Vagina (tissue), 2 donors: Measurements from ENCODE around the gene NTM. TPM values are rescaled to one million over a fixed set of nuclear protein-coding genes. Genes with fewer than 3 reads are reported as not detected.

ENCODE experiments used
- DNase-seq, 2 donors: peaks; one replicate each; pipeline ENCODE4 v3.0.0-alpha.2; 2017; ENCODE audit errors: extremely low spot score in 2 of 2
- H3K27ac ChIP-seq: fragments of 200-600 bp; sonication (generic); one replicate; pipeline ENCODE4 v1.5.1; 2019
- H3K27me3 ChIP-seq: fragments of 200-600 bp; sonication (generic); one replicate; pipeline ENCODE4 v1.5.1; 2019
- H3K36me3 ChIP-seq, 2 donors: fragments of 200-600 bp; sonication (generic); one replicate each; pipeline ENCODE4 v1.5.1; 2017 to 2019
- H3K4me1 ChIP-seq: fragments of 200-600 bp; sonication (generic); one replicate; pipeline ENCODE4 v1.5.1; 2019
- H3K4me3 ChIP-seq, 2 donors: fragments of 200-600 bp; sonication (generic); 1 replicate in 1 of 2; 2 replicates in 1 of 2; pipeline ENCODE4 v1.5.1; 2016 to 2019
- H3K9me3 ChIP-seq: fragments of 200-600 bp; sonication (generic); one replicate; pipeline ENCODE4 v1.5.1; 2019
- CTCF ChIP-seq, 3 experiments: fragments of 450-650 bp in 2 of 3; fragments of 200-600 bp in 1 of 3; sonication (generic) in 1 of 3; IDR thresholded peaks; one replicate each; pipeline ENCODE4 v1.5.1; 2017 to 2019; ENCODE audit warnings: antibody characterized with exemption in 3 of 3, mild to moderate bottlenecking in 2 of 3, moderate library complexity in 2 of 3
- POLR2A ChIP-seq, 2 donors: fragments of 450-650 bp; IDR thresholded peaks; one replicate each; pipeline ENCODE4 v1.6.1; 2017; ENCODE audit warnings: antibody characterized with exemption in 2 of 2, mild to moderate bottlenecking in 2 of 2, moderate library complexity in 2 of 2
- POLR2AphosphoS5 ChIP-seq, 2 donors: sonication (generic); formaldehyde crosslinking; IDR thresholded peaks; one replicate each; pipeline ENCODE4 v1.9.0; 2017; ENCODE audit warnings: antibody characterized with exemption in 2 of 2, mild to moderate bottlenecking in 2 of 2, low read depth in 1 of 2; ENCODE audit not compliant: insufficient read depth in 1 of 2
- intact Hi-C: fragments of 100-400 bp; cut with DNase I; formaldehyde crosslinking; loops from one replicate; pipeline ENCODE4 v1.15.1; 2023
- total RNA-seq: library from RNA; depleted of rRNA; stranded (reverse); fragments of >200 nt; gene quantifications from one replicate; pipeline ENCODE4 v1.2.3, GENCODE V29; 2016

Gene NTM
- total RNA-seq, 1 donor from 2014 or later, result 4.2 TPM

- Histone ChIP-seq H3K36me3 (no peaks in the 10 kb centered on the region), H3K27me3 (no peaks in the 10 kb centered on the region), H3K4me1 (peaks cover 5% of the 10 kb centered on the region), H3K4me3 (no peak overlapping the region), H3K27ac (no peak overlapping the region), H3K9me3 (no peaks in the 10 kb centered on the region)
- intact Hi-C loops, result no loop called here
- DNase-seq, result peak; percentile 64 to 89
- no peak for TF ChIP-seq POLR2AphosphoS5 (IDR thresholded peaks at IDR 0.05; ENCODE audit: insufficient read depth in 1 of 2, low read depth in 1 of 2)
- no peak for TF ChIP-seq CTCF (IDR thresholded peaks at IDR 0.05)
- TF ChIP-seq POLR2A (IDR thresholded peaks at IDR 0.05), result no peak
Observed at GRCh38 chr11:131686836-131687235, 316.4 kb downstream of the NTM start.

- no peaks in the 10 kb centered on the region for H3K36me3 ChIP-seq
- peak; percentile 79 for DNase-seq
- no peak overlapping the region for H3K4me3 ChIP-seq
- no peaks in the 10 kb centered on the region for H3K9me3 ChIP-seq
- no peaks in the 10 kb centered on the region for H3K27me3 ChIP-seq
- no peak for TF ChIP-seq POLR2AphosphoS5 (IDR thresholded peaks at IDR 0.05; ENCODE audit: insufficient read depth in 1 of 2, low read depth in 1 of 2)
- TF ChIP-seq POLR2A (IDR thresholded peaks at IDR 0.05), result no peak
- no peak for TF ChIP-seq CTCF (IDR thresholded peaks at IDR 0.05)
- peaks cover 5% of the 10 kb centered on the region for H3K4me1 ChIP-seq
- H3K27ac ChIP-seq, result no peak overlapping the region
- intact Hi-C loops, result no loop called here
Observed at GRCh38 chr11:131687291-131688047, 317.1 kb downstream of the NTM start.

GRCh38 chr11:131688048-131688693, 317.8 kb downstream of the NTM start:
- intact Hi-C loops, result no loop called here
- H3K36me3 ChIP-seq, result no peaks in the 10 kb centered on the region
- H3K4me3 ChIP-seq, result peak overlapping the region in 1 of 2 donors; percentile 25
- no peaks in the 10 kb centered on the region for H3K9me3 ChIP-seq
- H3K27ac ChIP-seq, result no peak overlapping the region
- DNase-seq, result peak; percentile 71 to 87
- H3K4me1 ChIP-seq, result peaks cover 5% of the 10 kb centered on the region
- no peaks in the 10 kb centered on the region for H3K27me3 ChIP-seq
- no peak for TF ChIP-seq POLR2AphosphoS5 (IDR thresholded peaks at IDR 0.05; ENCODE audit: insufficient read depth in 1 of 2, low read depth in 1 of 2)
- TF ChIP-seq POLR2A (IDR thresholded peaks at IDR 0.05), result no peak
- TF ChIP-seq CTCF (IDR thresholded peaks at IDR 0.05), result peak; percentile 14 to 69 (median 43)

GRCh38 chr11:131689049-131689925, 318.9 kb downstream of the NTM start:
- TF ChIP-seq POLR2AphosphoS5 (IDR thresholded peaks at IDR 0.05; ENCODE audit: insufficient read depth in 1 of 2, low read depth in 1 of 2), result no peak
- no peak for TF ChIP-seq POLR2A (IDR thresholded peaks at IDR 0.05)
- no peak for TF ChIP-seq CTCF (IDR thresholded peaks at IDR 0.05)
- intact Hi-C loops, result no loop called here

More at GRCh38 chr11:131689049-131689925, 318.9 kb downstream of the NTM start:
- H3K4me3 ChIP-seq, result no peak overlapping the region
- H3K4me1 ChIP-seq, result peaks cover 5% of the 10 kb centered on the region
- no peaks in the 10 kb centered on the region for H3K27me3 ChIP-seq
- H3K9me3 ChIP-seq, result no peaks in the 10 kb centered on the region
- peak; percentile 67 to 82 for DNase-seq
- no peaks in the 10 kb centered on the region for H3K36me3 ChIP-seq
- H3K27ac ChIP-seq, result no peak overlapping the region
